ENCODE results near the gene LGR6.

DNA sequence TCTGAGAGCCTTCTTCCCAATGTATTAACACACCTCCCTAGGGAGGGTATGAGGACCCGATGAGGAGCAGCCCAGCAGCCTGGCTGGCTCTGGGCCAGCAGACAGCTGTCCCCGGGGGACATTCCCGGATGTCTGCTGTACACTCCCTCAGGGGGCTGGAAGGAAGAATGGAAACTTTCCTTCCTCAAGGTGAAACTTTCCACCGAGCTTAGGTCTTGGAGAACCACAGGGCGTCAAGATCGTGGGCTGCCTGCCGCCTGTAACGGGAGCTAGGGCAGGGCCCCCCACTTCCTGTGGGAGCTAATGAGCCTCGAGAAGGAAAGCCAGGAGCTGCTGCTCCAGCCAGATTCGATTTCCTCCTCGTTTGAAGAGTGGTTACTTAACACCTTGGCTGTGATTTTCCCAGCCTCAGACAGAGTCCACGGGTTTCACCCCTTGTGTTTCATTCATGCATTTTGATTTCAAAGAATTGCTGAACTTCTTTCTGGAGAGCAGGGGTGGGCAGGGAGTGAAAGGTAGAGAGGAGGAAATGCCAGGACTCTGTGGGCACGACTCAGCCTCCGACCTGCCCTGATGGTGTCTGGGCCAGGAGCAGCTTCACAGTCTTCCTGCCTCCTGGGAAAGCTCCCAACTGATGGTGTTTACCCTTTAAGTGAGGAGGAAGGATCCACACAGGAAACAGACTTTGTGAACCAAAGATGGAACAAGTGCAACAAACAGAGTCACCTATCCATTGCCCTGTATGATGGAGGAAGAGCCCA, 118.5 kb downstream of the LGR6 start:
- TF ChIP-seq, protein P1, sequence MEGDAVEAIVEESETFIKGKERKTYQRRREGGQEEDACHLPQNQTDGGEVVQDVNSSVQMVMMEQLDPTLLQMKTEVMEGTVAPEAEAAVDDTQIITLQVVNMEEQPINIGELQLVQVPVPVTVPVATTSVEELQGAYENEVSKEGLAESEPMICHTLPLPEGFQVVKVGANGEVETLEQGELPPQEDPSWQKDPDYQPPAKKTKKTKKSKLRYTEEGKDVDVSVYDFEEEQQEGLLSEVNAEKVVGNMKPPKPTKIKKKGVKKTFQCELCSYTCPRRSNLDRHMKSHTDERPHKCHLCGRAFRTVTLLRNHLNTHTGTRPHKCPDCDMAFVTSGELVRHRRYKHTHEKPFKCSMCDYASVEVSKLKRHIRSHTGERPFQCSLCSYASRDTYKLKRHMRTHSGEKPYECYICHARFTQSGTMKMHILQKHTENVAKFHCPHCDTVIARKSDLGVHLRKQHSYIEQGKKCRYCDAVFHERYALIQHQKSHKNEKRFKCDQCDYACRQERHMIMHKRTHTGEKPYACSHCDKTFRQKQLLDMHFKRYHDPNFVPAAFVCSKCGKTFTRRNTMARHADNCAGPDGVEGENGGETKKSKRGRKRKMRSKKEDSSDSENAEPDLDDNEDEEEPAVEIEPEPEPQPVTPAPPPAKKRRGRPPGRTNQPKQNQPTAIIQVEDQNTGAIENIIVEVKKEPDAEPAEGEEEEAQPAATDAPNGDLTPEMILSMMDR (IDR thresholded peaks at IDR 0.05): no peak
- TF ChIP-seq POLR2A (IDR thresholded peaks at IDR 0.05): no peak

Data from Peyer's patch (tissue), 4 donors.